HAP-1 (cell line): ENCODE measurements around the gene AIG1.
"Not testable (repeated sequence)": the region's sequence is repeated elsewhere in the genome, so short reads cannot be mapped to it uniquely, and the experiment has no call there.

Experiments
- DNase-seq, 2 experiments: peaks; one replicate each; pipeline ENCODE4 v3.0.0-alpha.2; 2016 to 2020; ENCODE audit warnings: low spot score in 2 of 2
- H3K27me3 ChIP-seq: fragments of 250-450 bp; sonication (Bioruptor Pico); 2 replicates; pipeline ENCODE4 v1.5.1; 2020; ENCODE audit warnings: low read depth, mild to moderate bottlenecking, moderate library complexity
- H3K36me3 ChIP-seq: fragments of 250-450 bp; sonication (Bioruptor Pico); replicated peaks from 2 replicates; pipeline ENCODE4 v1.5.1; 2020; ENCODE audit warnings: mild to moderate bottlenecking
- H3K4me1 ChIP-seq: fragments of 250-450 bp; sonication (Bioruptor Pico); 2 replicates; pipeline ENCODE4 v1.5.1; 2020; ENCODE audit warnings: mild to moderate bottlenecking
- H3K4me3 ChIP-seq: fragments of 250-450 bp; sonication (Bioruptor Pico); 2 replicates; pipeline ENCODE4 v1.5.1; 2020; ENCODE audit warnings: mild to moderate bottlenecking, moderate library complexity
- H3K9me3 ChIP-seq: fragments of 250-450 bp; sonication (Bioruptor Pico); 2 replicates; pipeline ENCODE4 v1.5.1; 2020; ENCODE audit warnings: mild to moderate bottlenecking, moderate library complexity
- in situ Hi-C: fragments of 300-500 bp; cut with MboI; formaldehyde crosslinking; loops from 3 replicates; pipeline ENCODE4 v1.14.3; 2020; ENCODE audit warnings: low sequenced_read_pairs, inconsistent platforms, mixed read lengths

Gene AIG1

DNA sequence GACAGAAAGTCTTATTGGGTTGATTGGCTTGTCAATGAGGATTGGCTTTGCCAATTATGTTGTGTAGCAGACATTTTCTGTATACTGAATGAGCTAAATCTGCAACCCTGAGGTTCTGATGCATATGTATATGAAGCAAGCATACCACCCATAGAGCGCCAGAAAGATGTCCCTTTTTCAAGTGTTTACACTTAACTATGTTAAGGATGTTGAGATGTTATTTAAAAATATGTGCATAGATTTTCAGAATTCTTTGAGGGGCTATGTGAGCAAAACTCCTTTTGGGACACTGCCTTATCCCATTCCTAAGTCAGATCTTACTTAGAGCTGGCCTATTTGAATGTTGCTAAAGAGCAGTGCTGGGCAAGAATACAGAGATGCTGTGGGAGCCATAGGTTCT, 1.9 kb downstream of the AIG1 start:
- no peak overlapping the region for H3K4me3 ChIP-seq
- no peak for DNase-seq
- in situ Hi-C loops, result no loop called here

GRCh38 chr6:143063631-143064030, 2.9 kb downstream of the AIG1 start:
- H3K9me3 ChIP-seq, result no peaks in the 10 kb centered on the region
- H3K4me1 ChIP-seq, result peaks cover 20% of the 10 kb centered on the region
- DNase-seq, result no peak
- H3K4me3 ChIP-seq, result no peak overlapping the region
- no peaks in the 10 kb centered on the region for H3K27me3 ChIP-seq
- in situ Hi-C loops, result no loop called here
- H3K36me3 ChIP-seq, result no peaks in the 10 kb centered on the region

More for the DNA sequence above, 1.9 kb downstream of the AIG1 start:
- no peaks in the 10 kb centered on the region for H3K27me3 ChIP-seq
- H3K9me3 ChIP-seq, result no peaks in the 10 kb centered on the region
- H3K4me1 ChIP-seq, result peaks cover 20% of the 10 kb centered on the region
- H3K36me3 ChIP-seq, result no peaks in the 10 kb centered on the region

DNA sequence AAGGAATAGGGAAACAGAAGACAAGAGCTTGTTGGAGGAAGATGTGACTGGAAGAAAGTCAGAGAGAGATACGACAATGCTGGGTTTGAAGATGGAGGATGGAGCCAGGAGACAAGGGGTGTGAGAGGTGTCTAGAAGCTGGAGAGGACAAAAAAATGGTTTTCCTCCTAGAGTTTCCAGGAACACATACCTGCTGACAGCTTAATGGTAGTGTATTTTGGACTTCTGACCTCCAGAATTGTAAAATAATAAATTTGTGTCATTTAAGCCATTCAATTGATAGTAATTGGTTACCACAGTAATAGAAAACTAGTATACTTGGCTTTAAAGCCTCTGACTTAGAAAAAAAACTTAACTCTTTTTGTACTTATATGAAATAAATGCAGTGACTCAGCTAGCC, 3.6 kb downstream of the AIG1 start:
- H3K36me3 ChIP-seq, result no peaks in the 10 kb centered on the region
- no peak overlapping the region for H3K4me3 ChIP-seq
- H3K9me3 ChIP-seq, result no peaks in the 10 kb centered on the region
- no peak for DNase-seq
- H3K27me3 ChIP-seq, result no peaks in the 10 kb centered on the region
- in situ Hi-C loops, result no loop called here
- peaks cover 20% of the 10 kb centered on the region for H3K4me1 ChIP-seq

- H3K4me3 ChIP-seq, result no peak overlapping the region
- no peaks in the 10 kb centered on the region for H3K36me3 ChIP-seq
- in situ Hi-C loops, result no loop called here
- no peak for DNase-seq
- no peaks in the 10 kb centered on the region for H3K9me3 ChIP-seq
- peaks cover 16% of the 10 kb centered on the region for H3K4me1 ChIP-seq
- H3K27me3 ChIP-seq, result no peaks in the 10 kb centered on the region
Observed at GRCh38 chr6:143064951-143065683, 4.4 kb downstream of the AIG1 start.

DNA sequence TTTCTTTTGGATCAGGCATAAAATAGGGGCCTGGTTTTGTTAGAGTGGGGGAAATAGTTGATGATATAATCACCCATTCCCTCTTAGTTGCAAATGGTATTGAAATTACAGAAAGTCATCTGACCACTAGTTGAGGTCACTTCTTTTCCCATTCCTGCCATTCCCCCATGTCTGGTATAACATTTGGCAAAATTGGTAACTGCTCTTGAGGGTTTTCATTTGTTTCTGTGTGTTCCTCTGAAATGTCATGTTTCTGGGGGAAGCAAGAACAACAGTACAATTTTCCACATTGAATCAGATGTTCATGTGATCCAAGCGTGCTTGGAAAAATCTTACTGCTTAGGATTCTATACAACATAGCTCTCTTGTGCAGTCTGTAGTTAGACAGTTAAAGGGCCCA, 7.3 kb downstream of the AIG1 start:
- H3K9me3 ChIP-seq, result no peaks in the 10 kb centered on the region
- no peaks in the 10 kb centered on the region for H3K27me3 ChIP-seq
- no peak for DNase-seq
- no peaks in the 10 kb centered on the region for H3K36me3 ChIP-seq
- no peak overlapping the region for H3K4me3 ChIP-seq
- in situ Hi-C loops, result no loop called here
- peaks cover 2% of the 10 kb centered on the region for H3K4me1 ChIP-seq

DNA sequence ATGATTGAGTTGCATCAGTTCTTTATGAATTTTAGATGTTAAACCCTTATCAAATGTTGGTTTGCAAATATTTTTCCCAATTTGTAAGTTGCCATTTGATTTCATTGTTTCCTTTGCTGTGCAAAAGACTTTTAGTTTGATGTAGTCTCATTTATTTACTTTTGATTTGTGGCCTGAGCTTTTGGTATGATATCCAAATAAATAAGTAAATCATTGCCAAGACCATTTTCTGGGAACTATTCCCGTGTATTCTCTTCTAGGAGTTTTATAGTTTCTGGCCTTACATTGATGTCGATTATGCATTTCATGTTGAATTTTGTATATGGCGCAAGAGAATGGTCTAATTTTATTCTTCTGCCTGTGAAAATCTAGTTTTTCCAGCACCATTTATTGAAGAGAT, 13.4 kb downstream of the AIG1 start:
- in situ Hi-C loops, result no loop called here
- H3K36me3 ChIP-seq, result no peaks in the 10 kb centered on the region
- no peaks in the 10 kb centered on the region; the same call in 1 of the 2 replicates for H3K9me3 ChIP-seq
- no peaks in the 10 kb centered on the region for H3K4me1 ChIP-seq
- H3K4me3 ChIP-seq, result no peak overlapping the region
- no peaks in the 10 kb centered on the region for H3K27me3 ChIP-seq
- no peak for DNase-seq

- H3K9me3 ChIP-seq, result no peaks in the 10 kb centered on the region; the same call in 1 of the 2 replicates
- no peak for DNase-seq
- in situ Hi-C loops, result no loop called here
- H3K36me3 ChIP-seq, result no peaks in the 10 kb centered on the region
- no peaks in the 10 kb centered on the region for H3K4me1 ChIP-seq
- no peak overlapping the region for H3K4me3 ChIP-seq
- no peaks in the 10 kb centered on the region for H3K27me3 ChIP-seq
Observed at GRCh38 chr6:143074670-143075318, 14.1 kb downstream of the AIG1 start.

GRCh38 chr6:143078468-143079324, 18.0 kb downstream of the AIG1 start:
- H3K36me3 ChIP-seq, result no peaks in the 10 kb centered on the region
- H3K27me3 ChIP-seq, result no peaks in the 10 kb centered on the region
- H3K4me3 ChIP-seq, result no peak overlapping the region
- DNase-seq, result no peak
- in situ Hi-C loops, result no loop called here
- no peaks in the 10 kb centered on the region for H3K4me1 ChIP-seq
- no peaks in the 10 kb centered on the region; the same call in 1 of the 2 replicates for H3K9me3 ChIP-seq

GRCh38 chr6:143079325-143079640, 18.6 kb downstream of the AIG1 start:
- Histone ChIP-seq H3K4me1 (no peaks in the 10 kb centered on the region), H3K27me3 (no peaks in the 10 kb centered on the region), H3K36me3 (no peaks in the 10 kb centered on the region), H3K4me3 (no peak overlapping the region), H3K9me3 (no peaks in the 10 kb centered on the region; the same call in 1 of the 2 replicates)
- in situ Hi-C loops, result no loop called here
- no peak for DNase-seq

DNA sequence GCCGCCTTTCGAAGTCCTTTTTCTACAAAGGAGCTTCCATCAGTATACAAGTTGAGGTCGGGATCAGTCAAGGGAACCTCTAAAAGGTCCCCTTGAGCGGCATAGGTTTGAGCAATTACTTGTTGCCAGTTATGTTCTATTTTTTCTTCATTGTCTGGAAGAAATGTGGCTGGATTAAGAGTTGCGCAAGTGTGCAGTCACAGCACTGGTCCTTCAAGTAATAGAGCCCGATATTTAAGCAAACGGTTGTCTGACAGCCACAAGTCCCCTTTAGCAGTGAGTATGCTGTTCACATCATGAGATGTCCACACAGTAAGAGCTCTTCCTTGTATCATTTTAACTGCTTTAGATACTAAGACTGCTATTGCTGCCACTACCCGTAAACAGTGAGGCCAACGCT, 21.6 kb downstream of the AIG1 start:
- H3K4me1 ChIP-seq, in situ Hi-C loops, H3K4me3 ChIP-seq, H3K36me3 ChIP-seq, H3K9me3 ChIP-seq, DNase-seq, H3K27me3 ChIP-seq: not testable (repeated sequence)

GRCh38 chr6:143084019-143084418, 23.3 kb downstream of the AIG1 start:
- H3K4me1 ChIP-seq, DNase-seq, H3K4me3 ChIP-seq, in situ Hi-C loops, H3K27me3 ChIP-seq, H3K9me3 ChIP-seq, H3K36me3 ChIP-seq: not testable (repeated sequence)

DNA sequence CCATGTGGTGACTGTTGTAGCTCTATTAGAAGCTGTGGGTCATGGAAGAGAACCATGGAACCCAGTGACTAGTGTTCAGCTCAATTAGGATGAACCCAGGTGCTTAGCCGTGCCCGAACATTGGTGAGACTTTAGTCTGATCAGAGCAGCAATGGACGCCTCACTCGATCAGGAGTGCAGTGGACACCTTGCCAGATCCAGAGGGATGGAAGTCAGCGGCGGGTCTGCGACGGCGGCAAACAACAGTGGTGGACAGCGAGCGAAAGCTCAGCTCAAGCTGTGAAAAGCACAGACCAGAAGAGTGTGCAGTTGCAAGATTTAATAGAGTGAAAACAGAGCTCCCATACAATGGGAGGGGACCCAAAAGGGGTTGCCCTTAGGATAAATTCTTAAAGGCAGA, 26.6 kb downstream of the AIG1 start:
- in situ Hi-C loops, H3K36me3 ChIP-seq, DNase-seq, H3K9me3 ChIP-seq, H3K4me3 ChIP-seq, H3K4me1 ChIP-seq, H3K27me3 ChIP-seq: not testable (repeated sequence)

DNA sequence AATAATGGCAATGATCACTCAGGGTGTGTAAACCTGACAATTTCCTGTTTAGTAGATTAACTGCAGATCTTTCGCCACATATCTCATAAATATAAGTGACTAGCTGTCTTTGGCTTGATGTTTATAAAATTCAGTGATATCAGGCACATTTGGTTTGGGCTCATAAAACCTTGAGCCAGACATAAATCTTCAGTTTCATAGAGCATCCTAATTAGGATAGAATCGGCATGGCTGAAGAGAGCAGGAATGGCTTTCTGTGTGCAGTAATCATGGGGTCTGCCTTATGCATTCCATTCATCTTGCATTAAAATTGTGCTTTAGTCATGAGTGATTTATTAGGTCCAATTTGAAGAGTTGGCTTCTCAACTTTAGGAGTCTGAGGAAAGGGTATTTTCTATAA, 27.2 kb downstream of the AIG1 start:
- Histone ChIP-seq H3K4me1 (no peaks in the 10 kb centered on the region), H3K4me3 (no peak overlapping the region), H3K9me3 (no peaks in the 10 kb centered on the region), H3K27me3 (no peaks in the 10 kb centered on the region), H3K36me3 (no peaks in the 10 kb centered on the region)
- DNase-seq, result no peak
- in situ Hi-C loops, result no loop called here
